GM12864 (cell line): ENCODE measurements around the gene NKX2-1.
"Not testable (repeated sequence)": the region's sequence is repeated elsewhere in the genome, so short reads cannot be mapped to it uniquely, and the experiment has no call there.

Experiments
- DNase-seq: peaks from one replicate; pipeline ENCODE4 v3.0.0-alpha.2; 2011; ENCODE audit warnings: low read depth
- H3K4me3 ChIP-seq: 2 replicates; pipeline ENCODE4 v1.5.1; 2011; ENCODE audit warnings: mild to moderate bottlenecking, low read depth, low read length, control low read depth
- TF ChIP-seq, protein P1 (sequence below): IDR thresholded peaks from 2 replicates; pipeline ENCODE4 v1.5.1; 2011; ENCODE audit warnings: low read depth, mild to moderate bottlenecking, moderate library complexity, low read length, control low read depth, inconsistent platforms; ENCODE audit errors: missing control alignments

The NKX2-1 gene

DNA sequence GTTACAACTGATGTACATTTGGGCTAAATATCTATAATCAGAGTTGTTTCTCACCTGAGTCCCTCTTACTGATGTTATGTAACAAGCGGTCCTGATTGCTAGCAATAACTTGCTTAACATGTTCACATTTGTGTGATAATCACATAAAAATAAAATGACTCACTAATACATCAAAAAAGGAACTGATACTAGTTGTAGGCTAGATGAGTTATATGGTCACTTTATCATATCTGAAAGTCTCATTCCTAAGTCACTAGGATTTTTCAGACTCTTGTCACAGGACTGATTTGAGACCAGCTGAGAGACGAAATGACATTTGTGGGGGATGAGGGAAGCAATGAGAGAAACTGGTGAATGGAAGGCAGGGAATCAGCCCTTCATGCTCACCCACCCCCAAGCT lies 34.3 kb downstream of the NKX2-1 start:
- TF ChIP-seq, protein P1, sequence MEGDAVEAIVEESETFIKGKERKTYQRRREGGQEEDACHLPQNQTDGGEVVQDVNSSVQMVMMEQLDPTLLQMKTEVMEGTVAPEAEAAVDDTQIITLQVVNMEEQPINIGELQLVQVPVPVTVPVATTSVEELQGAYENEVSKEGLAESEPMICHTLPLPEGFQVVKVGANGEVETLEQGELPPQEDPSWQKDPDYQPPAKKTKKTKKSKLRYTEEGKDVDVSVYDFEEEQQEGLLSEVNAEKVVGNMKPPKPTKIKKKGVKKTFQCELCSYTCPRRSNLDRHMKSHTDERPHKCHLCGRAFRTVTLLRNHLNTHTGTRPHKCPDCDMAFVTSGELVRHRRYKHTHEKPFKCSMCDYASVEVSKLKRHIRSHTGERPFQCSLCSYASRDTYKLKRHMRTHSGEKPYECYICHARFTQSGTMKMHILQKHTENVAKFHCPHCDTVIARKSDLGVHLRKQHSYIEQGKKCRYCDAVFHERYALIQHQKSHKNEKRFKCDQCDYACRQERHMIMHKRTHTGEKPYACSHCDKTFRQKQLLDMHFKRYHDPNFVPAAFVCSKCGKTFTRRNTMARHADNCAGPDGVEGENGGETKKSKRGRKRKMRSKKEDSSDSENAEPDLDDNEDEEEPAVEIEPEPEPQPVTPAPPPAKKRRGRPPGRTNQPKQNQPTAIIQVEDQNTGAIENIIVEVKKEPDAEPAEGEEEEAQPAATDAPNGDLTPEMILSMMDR, result no peak
- no peak for DNase-seq

DNA sequence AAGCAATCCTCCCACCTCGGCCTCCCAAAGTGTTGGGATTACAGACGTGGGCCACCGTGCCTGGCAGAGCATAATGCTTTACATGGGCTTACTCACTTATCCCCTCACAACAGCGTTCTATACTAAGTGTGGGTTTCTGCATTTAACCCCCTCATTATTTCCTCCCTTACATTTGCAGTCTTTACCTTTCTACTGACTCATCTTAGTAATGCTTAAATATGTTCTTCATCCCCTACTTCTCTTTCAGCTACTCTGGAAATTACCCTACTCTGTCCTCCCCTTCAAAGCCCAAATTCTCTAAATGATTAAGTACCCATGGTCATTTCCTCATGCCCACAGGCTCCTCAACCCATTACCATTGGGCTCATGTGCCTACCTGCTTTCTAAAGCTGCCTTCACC lies 40.7 kb downstream of the NKX2-1 start:
- TF ChIP-seq, protein P1, result no peak
- H3K4me3 ChIP-seq, result no peak overlapping the region
- no peak for DNase-seq

More for the DNA sequence above, 34.3 kb downstream of the NKX2-1 start:
- no peak overlapping the region for H3K4me3 ChIP-seq

DNA sequence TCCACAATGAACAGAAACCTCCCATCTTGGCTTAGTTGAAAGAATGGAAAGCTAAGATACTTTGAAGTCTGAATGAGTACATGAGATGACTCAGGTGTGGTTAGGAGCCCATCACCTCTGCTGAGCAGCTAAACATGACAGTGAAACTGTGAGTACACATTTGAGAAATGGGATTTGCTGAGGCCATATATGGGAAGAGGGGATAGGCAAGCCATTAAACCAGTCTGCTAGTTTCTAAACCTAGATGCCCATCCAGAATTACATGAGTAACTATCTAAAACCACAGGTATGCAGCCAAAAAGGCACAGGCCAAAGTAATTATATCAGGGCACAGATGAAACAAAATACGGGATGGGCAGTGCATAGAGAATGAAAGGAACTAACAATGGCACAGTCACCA lies 41.2 kb downstream of the NKX2-1 start:
- H3K4me3 ChIP-seq, result no peak overlapping the region
- TF ChIP-seq, protein P1, result no peak
- DNase-seq, result no peak

DNA sequence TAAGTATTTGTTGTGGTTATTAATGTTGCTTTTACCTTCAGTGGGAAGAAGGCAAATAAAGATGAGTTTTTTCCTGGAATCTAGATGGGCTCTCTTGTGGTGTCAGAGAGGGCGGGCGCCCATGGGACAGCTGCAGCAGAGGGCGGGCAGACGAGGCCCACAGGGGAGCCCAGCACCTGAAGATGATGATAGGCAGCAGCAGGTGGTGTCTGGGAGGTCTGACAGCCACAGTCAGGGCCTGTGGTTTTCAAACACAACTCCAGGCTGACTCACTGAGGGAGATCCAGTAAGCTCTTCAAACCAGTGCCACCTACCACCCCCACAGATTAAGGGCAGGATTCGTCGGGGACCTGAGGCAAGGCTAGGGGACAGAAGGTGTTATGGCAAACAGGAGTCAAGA lies 42.8 kb downstream of the NKX2-1 start:
- TF ChIP-seq, protein P1, result no peak

DNA sequence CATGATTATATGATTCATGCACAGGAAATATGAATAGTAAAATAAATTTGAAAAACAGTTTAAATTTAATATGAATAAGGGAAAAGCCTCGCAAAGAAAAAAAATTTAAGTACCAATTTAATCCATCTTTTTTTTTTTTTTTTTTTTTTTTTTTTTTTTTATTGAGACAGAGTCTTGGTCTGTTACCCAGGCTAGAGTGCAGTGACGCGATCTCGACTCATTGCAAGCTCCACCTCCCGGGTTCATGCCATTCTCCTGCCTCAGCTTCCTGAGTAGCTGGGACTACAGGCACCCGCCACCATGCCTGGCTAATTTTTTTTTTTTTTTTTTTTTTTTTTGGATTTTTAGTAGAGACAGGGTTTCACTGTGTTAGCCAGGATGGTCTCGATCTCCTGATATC lies 44.0 kb downstream of the NKX2-1 start:
- not testable (repeated sequence) for H3K4me3 ChIP-seq, DNase-seq

More for the DNA sequence above, 42.8 kb downstream of the NKX2-1 start:
- no peak for DNase-seq
- no peak overlapping the region for H3K4me3 ChIP-seq

DNA sequence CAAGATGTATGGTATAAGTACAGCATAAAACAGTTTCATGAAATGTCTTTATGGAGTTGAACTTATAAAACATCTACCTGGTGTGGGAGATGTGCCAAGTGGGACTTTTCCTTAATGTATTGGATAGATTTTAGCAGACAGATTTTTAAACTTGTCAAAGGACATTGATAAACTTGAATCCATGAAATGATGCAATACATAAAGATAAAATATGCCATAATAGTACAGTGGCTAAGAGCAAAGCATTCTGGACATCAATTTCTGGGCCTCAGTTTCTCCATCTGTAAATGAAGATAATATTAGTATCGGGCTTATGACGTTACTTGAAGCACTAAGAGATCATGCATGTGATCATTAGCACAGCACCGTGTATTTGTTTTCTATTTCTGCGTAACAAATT lies 45.4 kb downstream of the NKX2-1 start:
- DNase-seq, result no peak
- TF ChIP-seq, protein P1, result no peak

DNA sequence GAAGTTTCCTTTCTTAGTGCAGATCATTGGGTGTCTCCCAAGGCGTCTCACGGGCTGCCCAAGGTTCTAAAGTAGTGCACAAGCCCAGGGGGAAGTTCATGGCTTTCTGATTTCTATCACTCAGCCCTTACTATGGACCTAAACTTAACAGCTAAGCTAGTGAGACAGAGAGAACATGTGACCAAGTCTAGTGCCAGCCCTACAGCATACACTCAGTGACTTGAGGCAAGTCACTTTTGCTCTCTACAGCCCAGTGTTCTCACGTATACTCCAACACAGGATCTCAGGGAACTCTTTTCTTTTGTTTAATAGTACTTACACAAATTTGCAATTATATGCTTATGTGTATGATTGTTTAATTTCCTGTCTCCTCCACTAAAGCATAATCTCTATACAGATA lies 48.6 kb downstream of the NKX2-1 start:
- no peak for DNase-seq
- no peak overlapping the region for H3K4me3 ChIP-seq
- TF ChIP-seq, protein P1, result no peak

More for the DNA sequence above, 45.4 kb downstream of the NKX2-1 start:
- H3K4me3 ChIP-seq, result no peak overlapping the region

DNA sequence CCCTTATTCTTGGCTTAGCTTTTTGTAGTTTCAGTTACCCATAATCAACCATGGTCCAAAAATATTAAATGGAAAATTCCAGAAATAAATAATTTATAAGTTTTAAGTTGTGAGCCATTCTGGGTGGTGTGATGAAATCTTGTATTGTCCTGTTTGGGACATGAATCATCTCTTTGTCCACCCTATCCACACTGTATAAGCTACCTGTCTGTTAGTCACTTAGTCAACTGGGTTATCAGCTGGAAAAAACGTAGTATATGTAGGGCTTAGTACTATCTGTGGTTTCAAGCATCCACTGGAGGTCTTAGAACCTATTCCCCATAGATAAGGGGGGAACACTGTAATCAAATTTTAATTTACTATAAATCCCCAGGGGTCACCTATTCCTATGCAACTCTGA lies 52.7 kb downstream of the NKX2-1 start:
- TF ChIP-seq, protein P1, result no peak
- H3K4me3 ChIP-seq, result no peak overlapping the region
- DNase-seq, result no peak
